HuH-7.5 (cell line): ENCODE measurements around the gene NXPH4.

Source experiments
- DNase-seq: peaks from one replicate; pipeline ENCODE4 v3.0.0; 2011; ENCODE audit warnings: low spot score

Gene NXPH4

DNA sequence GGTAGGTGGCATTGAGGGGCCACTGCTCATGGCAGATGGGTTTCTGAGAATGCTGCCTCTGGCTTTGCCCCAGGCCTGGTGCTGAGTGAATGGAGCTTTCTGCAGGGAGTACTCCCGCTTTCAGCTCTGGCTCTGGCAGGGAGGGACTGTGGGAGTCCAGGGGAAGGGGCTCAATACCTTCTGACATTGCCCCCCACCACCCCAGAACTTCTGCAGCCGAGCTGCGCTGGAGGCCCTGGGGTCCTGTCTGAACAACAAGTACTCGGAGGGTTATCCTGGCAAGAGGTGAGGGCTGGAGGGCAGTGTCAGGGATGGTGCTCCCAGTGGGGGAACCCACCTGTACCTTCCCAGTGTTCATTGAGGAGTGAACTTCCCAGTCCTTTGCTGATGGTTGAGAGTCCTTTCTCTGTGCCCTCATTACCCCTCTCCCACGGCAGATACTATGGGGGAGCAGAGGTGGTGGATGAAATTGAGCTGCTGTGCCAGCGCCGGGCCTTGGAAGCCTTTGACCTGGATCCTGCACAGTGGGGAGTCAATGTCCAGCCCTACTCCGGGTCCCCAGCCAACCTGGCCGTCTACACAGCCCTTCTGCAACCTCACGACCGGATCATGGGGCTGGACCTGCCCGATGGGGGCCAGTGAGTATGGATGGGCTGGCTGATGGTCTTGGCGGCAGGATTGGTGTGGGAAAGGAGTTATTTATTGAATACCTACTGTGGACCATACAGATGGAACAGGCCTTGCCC is 14.9 kb downstream of the NXPH4 start:
- no peak for DNase-seq

- no peak for DNase-seq
Measured at GRCh38 chr12:57232156-57232756, 15.7 kb downstream of the NXPH4 start.

DNA sequence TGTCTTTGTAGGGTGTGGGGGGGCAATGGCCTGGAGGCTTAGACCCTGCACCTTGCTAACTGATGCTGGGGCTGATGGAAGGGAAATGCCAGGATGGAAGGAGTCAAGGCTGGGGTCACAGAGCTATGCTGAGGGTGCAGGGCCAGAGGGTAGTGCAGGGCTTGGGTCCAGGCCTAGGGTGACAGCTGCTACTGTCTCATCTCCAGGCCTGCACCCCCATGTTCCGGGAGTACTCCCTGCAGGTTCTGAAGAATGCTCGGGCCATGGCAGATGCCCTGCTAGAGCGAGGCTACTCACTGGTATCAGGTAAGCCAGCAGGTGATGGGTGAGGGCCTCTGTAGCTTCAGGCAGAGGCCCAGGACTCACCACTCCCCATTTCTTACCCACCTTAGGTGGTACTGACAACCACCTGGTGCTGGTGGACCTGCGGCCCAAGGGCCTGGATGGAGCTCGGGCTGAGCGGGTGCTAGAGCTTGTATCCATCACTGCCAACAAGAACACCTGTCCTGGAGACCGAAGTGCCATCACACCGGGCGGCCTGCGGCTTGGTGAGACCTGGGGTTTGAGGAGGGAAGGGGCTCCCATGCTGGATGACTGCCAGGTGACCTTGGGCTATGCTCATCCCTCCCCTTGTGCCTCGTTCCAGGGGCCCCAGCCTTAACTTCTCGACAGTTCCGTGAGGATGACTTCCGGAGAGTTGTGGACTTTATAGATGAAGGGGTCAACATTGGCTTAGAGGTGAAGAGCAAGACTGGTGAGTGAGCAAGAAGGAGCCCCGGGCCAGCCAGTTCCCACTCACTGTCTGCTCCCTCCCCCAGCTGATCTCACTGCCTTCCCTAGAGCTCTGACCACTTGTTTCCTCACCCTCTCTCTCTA is 17.0 kb downstream of the NXPH4 start:
- DNase-seq = no peak

DNA sequence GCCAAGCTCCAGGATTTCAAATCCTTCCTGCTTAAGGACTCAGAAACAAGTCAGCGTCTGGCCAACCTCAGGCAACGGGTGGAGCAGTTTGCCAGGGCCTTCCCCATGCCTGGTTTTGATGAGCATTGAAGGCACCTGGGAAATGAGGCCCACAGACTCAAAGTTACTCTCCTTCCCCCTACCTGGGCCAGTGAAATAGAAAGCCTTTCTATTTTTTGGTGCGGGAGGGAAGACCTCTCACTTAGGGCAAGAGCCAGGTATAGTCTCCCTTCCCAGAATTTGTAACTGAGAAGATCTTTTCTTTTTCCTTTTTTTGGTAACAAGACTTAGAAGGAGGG is 17.6 kb downstream of the NXPH4 start:
- DNase-seq = no peak

DNA sequence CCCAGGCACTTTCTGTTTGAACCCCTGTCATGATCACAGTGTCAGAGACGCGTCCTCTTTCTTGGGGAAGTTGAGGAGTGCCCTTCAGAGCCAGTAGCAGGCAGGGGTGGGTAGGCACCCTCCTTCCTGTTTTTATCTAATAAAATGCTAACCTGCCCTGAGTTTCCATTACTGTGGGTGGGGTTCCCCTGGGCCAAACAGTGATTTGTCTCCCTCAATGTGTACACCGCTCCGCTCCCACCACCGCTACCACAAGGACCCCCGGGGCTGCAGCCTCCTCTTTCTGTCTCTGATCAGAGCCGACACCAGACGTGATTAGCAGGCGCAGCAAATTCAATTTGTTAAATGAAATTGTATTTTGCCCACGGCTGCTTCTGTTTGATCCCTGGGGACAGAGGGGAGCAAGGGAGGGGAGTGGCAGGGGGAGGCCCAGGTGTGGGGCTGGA is 18.0 kb downstream of the NXPH4 start:
- DNase-seq = no peak

- DNase-seq = peak; percentile 22
Measured at GRCh38 chr12:57235017-57235727, 18.6 kb downstream of the NXPH4 start.

DNA sequence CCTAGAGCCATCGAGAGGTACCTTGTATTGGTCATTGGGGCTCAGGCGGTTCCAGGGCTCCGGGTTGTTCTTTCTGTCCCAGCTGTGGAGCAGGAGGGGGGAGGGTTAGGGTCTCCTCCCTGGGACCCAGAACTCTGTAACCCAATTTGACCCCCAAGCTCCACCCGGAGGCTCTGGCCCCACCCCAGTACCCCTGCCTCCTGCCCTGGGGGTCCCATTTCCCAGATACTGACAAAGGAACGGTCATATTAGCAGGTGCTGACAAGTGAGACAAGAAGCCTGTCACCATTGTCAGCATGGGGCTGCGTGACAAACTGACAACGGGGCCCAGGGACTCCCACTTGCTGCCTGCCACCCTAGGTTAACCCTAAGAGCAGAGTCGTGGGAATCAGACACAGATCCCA is 19.1 kb downstream of the NXPH4 start:
- peak; percentile 6 for DNase-seq

DNA sequence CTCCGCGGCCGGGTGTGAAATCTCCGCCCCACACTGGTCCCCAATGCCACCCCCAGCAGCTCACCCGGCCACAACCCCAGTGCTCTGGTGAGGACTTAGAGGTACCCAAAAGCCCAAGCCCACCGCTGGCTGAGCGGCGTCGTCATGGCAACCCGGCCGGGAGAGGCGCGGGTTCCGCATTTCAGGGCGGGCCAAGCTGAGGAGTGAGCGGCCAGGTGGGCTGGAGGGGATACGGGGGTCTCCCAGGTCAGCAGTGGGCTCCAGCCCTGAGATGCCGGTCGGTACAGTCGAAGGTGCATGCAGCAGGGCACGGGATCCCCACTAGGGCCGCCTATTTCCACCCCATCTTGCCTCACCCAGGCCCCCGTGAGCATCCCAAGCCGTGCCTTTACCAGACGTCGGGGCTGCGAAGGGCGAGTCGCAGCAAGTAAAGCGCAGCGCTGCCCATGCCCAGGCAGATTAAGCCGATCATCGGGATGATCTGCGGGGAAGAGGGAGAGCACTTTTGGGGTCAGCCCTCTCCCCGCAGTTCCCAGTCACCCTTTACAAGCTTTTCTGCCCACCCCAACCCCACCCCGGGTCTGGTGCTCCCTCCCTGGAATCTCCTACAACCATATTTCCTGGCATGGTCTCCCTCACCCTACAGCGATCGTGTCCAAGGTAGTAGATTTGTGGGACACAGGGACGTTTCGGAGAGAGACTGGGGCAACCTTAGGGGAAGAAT is 19.8 kb downstream of the NXPH4 start:
- peak; percentile 8 for DNase-seq

DNA sequence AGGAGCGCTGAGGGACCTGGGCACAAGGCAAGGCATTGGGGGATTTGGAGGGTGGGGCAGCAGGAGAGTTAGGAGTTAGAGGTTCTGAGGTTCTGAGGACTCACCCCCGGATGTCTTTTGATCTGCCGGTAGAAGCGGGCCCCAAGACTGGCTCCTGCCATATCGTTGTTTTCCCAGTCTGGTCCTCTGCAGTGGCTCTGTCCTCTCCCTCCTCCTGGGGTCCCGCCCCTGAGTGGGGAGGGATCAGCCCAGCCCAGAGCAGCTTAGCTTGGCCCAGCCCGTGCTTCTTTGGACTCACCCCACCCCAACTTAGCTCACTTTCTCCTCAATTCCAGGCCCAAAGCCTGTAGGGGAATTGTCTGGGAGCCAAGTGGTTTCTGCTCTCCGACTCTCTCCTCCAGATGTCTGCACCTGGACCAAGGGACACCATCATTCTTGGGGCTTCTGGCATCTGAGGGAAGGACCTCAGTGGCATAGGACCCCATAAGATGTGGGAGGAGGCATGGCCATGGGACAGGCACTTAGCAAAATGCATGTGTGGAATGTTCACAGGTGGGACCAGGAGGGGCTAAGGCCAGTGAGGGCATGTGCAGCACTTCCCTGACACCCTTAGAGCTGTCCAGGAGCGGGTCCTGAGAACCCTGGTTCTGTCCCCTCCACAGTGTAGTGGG is 20.5 kb downstream of the NXPH4 start:
- DNase-seq = peak; percentile 25

DNA sequence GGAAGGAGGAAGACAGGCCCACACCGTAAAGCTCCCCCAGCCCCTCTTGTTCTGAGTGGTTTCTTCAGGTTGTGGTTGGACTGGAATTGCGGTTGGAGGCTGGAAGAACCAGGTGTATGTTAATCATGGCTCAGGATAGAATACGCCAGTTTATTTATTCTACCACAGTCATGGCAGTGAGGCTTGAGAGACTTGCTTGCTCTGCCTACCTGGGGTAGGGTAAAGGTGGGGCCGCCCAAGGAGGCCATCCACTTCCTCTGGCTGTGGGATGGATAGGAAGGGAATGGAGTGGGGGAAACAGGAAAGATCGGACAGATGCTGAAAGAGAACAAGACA is 21.0 kb downstream of the NXPH4 start:
- no peak for DNase-seq

GRCh38 chr12:57237932-57238853 is 21.6 kb downstream of the NXPH4 start:
- DNase-seq = peak; percentile 83

DNA sequence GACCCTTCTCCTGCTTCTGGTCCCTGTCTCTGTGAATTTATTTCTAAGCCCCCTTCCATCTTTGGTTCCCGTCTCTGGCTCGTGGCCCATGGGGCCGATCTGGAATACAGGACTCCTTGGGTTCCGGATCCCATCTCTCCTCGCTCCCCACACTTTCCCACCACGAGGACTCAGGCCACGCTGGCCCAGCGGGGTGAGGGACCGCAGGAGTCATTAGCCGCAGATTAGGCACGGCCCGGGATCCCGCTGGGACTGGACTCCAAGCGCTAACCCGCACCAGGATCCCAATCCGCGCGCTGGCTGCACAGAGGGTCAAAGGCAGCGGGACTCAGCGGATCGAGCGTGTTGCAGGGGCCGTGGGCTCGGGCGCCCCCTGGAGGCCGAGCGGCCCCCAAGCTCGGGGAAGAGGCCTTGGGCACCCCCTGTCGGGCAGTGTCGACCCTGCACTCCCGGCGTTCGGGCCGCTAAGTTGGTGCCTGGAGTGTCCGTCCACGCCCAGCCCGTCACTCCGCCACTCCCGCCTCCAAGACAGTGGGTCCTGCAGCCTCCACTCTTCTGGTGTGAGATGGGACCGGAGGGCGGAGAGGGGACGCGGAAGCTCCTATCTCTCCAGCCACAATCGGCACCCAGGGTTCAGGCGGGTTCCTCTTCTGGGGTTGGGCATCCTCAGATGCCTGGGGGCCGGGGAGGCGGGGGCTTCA is 22.4 kb downstream of the NXPH4 start:
- DNase-seq = peak; percentile 96

- DNase-seq = no peak
Measured at GRCh38 chr12:57239587-57240065, 23.0 kb downstream of the NXPH4 start.

DNA sequence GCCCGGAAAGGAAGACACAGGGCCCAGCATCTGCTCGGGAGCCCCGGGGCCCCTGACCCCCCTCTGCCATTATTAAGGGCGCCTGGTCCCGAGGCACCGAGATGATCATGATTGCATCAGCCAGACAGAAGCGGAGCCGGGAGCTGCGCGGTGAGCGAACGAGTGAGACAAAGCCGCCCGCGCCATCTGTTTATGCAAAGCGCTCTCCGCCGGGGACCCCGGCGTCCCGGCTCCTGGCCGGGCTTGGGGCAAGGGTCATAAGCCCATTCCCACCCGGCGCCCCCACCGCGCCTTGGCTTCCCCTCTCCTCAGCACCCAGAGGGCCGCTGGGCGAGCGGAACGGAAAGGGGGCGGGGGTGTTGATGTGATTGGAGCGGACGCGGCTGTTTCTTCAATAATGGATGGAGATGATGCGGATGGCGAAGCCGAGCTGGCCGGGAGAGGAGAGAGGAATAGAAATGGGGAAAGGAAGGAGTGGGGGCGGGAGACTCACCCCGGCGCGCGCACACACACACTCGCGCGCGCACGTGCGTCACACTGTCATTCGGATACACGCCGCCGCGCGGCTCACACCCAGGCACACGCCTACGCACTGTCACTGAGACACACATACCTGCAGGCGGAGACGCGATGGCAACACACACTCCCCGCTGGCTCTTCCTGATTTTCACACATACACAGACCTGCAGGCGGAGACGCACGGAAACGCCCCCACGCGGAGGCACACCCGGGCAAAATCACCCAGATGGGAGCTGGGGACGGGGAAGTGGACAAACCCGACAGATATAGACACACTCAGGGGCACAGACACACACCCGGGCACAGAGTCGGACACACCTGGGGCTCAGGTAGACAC is 23.7 kb downstream of the NXPH4 start:
- peak; percentile 76 for DNase-seq

DNA sequence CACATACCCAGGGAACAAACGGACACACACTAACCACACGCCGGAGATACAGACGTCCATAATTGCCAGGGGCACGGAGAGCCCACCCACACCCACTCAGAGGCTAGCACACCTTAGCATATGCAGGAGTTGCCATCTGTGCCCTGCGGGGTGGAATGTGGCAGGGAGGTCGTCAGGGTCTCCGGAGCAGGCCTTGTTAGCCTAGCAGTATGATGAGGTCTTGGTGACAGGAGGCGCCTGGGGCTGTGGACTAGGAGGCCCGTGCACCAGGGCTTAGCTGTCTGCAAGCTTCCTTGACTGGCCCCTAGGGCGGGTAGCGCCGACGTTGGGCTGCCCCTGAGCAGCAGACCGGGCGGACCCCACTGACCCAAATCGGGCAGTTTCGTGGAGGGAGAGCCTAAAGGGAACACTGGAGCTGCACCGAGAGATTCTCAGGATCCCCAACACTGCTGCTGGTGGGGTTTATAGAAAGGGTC is 24.4 kb downstream of the NXPH4 start:
- peak; percentile 78 for DNase-seq

GRCh38 chr12:57241402-57242310 is 25.1 kb downstream of the NXPH4 start:
- DNase-seq = no peak

DNA sequence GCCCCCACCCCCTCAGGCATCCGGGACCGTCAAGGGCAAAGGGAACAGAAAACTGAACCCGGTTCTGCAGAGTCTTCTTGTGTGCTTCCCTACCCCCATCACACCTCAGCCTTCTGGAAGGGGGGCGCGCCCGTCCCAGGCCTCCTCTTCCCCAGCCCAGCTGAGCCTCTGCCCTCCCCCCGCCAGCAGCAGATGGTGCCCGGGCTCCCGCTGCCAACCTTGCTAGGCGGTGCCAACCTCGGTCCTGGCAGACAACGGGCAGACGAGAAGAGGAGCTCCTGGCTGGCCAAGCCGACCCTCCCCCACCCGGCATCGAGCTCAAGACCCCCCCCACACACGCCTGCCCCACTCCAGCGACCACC is 25.7 kb downstream of the NXPH4 start:
- DNase-seq = no peak
